ENCODE data around the gene NADSYN1. TPM values are rescaled to one million over a fixed set of nuclear protein-coding genes. Genes with fewer than 3 reads are reported as not detected.

NADSYN1 gene
- total and polyA plus RNA-seq, 2 donors from 2014 or later = 34.9 to 72.9 TPM

- DNase-seq = peak in 1 of 5 donors; percentile 26
- Histone ChIP-seq H3K9me3 (ENCODE audit: control insufficient read depth in 2 of 3, insufficient read depth in 1 of 3, low read length in 3 of 3) (no peaks in the 10 kb centered on the region), H3K4me3 (ENCODE audit: low read length in 3 of 3) (no peak overlapping the region), H3K9ac (ENCODE audit: low read length in 3 of 3) (no peak overlapping the region), H3K36me3 (ENCODE audit: control insufficient read depth in 2 of 3, insufficient read depth in 3 of 3, low read length in 3 of 3) (peaks cover 4 to 27% (median 14%) of the 10 kb centered on the region in 3 donors), H3K27me3 (ENCODE audit: control insufficient read depth, insufficient read depth, low read length) (no peaks in the 10 kb centered on the region), H3K27ac (ENCODE audit: low read depth in 2 of 2, low read length in 2 of 2) (no peak overlapping the region), H3K4me1 (ENCODE audit: control insufficient read depth in 2 of 3, insufficient read depth in 2 of 3, low read depth in 1 of 3, low read length in 3 of 3) (peaks cover 0 to 2% (median 0%) of the 10 kb centered on the region in 3 donors)
- no peak for FAIRE-seq
- TF ChIP-seq CTCF (IDR thresholded peaks at IDR 0.05; ENCODE audit: borderline replicate concordance, extremely low read depth, insufficient read depth) = no peak
- intact Hi-C loops (cut with DNase I) = no loop called here
Measured at GRCh38 chr11:71490044-71490730, 37.2 kb downstream of the NADSYN1 start.

GRCh38 chr11:71490731-71491390 lies 37.9 kb downstream of the NADSYN1 start:
- no peak for TF ChIP-seq CTCF (IDR thresholded peaks at IDR 0.05; ENCODE audit: borderline replicate concordance, extremely low read depth, insufficient read depth)
- Histone ChIP-seq H3K4me1 (ENCODE audit: control insufficient read depth in 2 of 3, insufficient read depth in 2 of 3, low read depth in 1 of 3, low read length in 3 of 3) (peaks cover 0 to 2% (median 0%) of the 10 kb centered on the region in 3 donors), H3K36me3 (ENCODE audit: control insufficient read depth in 2 of 3, insufficient read depth in 3 of 3, low read length in 3 of 3) (peaks cover 4 to 28% (median 18%) of the 10 kb centered on the region in 3 donors), H3K27ac (ENCODE audit: low read depth in 2 of 2, low read length in 2 of 2) (no peak overlapping the region), H3K9me3 (ENCODE audit: control insufficient read depth in 2 of 3, insufficient read depth in 1 of 3, low read length in 3 of 3) (no peaks in the 10 kb centered on the region), H3K9ac (ENCODE audit: low read length in 3 of 3) (no peak overlapping the region), H3K27me3 (ENCODE audit: control insufficient read depth, insufficient read depth, low read length) (no peaks in the 10 kb centered on the region), H3K4me3 (ENCODE audit: low read length in 3 of 3) (no peak overlapping the region)
- intact Hi-C loops (cut with DNase I) = no loop called here
- FAIRE-seq = no peak
- no peak for DNase-seq

GRCh38 chr11:71491531-71491930 lies 38.5 kb downstream of the NADSYN1 start:
- H3K4me1 ChIP-seq (ENCODE audit: control insufficient read depth in 2 of 3, insufficient read depth in 2 of 3, low read depth in 1 of 3, low read length in 3 of 3) = peaks cover 0 to 2% (median 0%) of the 10 kb centered on the region in 3 donors
- H3K27me3 ChIP-seq (ENCODE audit: control insufficient read depth, insufficient read depth, low read length) = no peaks in the 10 kb centered on the region
- intact Hi-C loops (cut with DNase I) = no loop called here
- H3K9ac ChIP-seq (ENCODE audit: low read length in 3 of 3) = no peak overlapping the region
- H3K27ac ChIP-seq (ENCODE audit: low read depth in 2 of 2, low read length in 2 of 2) = no peak overlapping the region
- DNase-seq (no peak), FAIRE-seq (no peak)
- TF ChIP-seq CTCF (IDR thresholded peaks at IDR 0.05; ENCODE audit: borderline replicate concordance, extremely low read depth, insufficient read depth) = no peak
- H3K9me3 ChIP-seq (ENCODE audit: control insufficient read depth in 2 of 3, insufficient read depth in 1 of 3, low read length in 3 of 3) = no peaks in the 10 kb centered on the region
- H3K4me3 ChIP-seq (ENCODE audit: low read length in 3 of 3) = no peak overlapping the region
- peaks cover 0 to 28% (median 21%) of the 10 kb centered on the region in 3 donors for H3K36me3 ChIP-seq (ENCODE audit: control insufficient read depth in 2 of 3, insufficient read depth in 3 of 3, low read length in 3 of 3)
